HepG2 (cell line): ENCODE results near the gene SLC45A2. TPM values are rescaled to one million over a fixed set of nuclear protein-coding genes. Genes with fewer than 3 reads are reported as not detected.

ENCODE experiments used
- ATAC-seq: fragments of 200-7000 bp; cut with Tn5 transposase; 3 replicates; pipeline ENCODE4 v1.9.1; 2020; ENCODE audit warnings: mild to moderate bottlenecking, moderate library complexity
- BruUV-seq: library from RNA; stranded (reverse); fragments of 400-500 nt; replicated peaks from 2 replicates; lab custom pipeline; 2021; lab: Mats Ljungman, UMichigan
- CTCF ChIA-PET: fragments of 300-600 bp; formaldehyde crosslinking; extraction: SDS; loops from one replicate; lab custom pipeline; 2021; ENCODE audit warnings: low total read pairs, inconsistent platforms, low intra/inter-chr PET ratio; lab: Yijun Ruan, JAX
- POLR2A ChIA-PET: fragments of 350-600 bp; sonication (Branson Sonifier 250); formaldehyde crosslinking; loops from one replicate; lab custom pipeline; 2020; ENCODE audit warnings: antibody characterized with exemption, inconsistent platforms; lab: Yijun Ruan, JAX
- DNase-seq: peaks from one replicate; pipeline ENCODE4 v3.0.0-alpha.2; 2015; ENCODE audit warnings: low spot score
- FAIRE-seq: peaks from 3 replicates; lab custom pipeline; 2011; peaks lifted over from hg19 to GRCh38; lab: Jason Lieb, UNC
- H2AFZ ChIP-seq: one replicate; pipeline ENCODE4 v1.6.1; 2011; ENCODE audit warnings: low read length, inconsistent platforms
- H3K27ac ChIP-seq: fragments of 300-600 bp; 3 replicates; pipeline ENCODE4 v1.8.0; 2011; ENCODE audit warnings: mixed run types, mild to moderate bottlenecking, mixed read lengths, low read length, inconsistent platforms; ENCODE audit not compliant: insufficient read depth; ENCODE audit errors: extremely low read length
- H3K27me3 ChIP-seq, 2 experiments: fragments of 200-600 bp in 1 of 2; 2 replicates in 1 of 2; 3 replicates in 1 of 2; pipeline versions ENCODE4 v1.6.0 to v1.8.0; 2011; ENCODE audit warnings: low read length in 2 of 2, mild to moderate bottlenecking in 2 of 2, moderate library complexity in 2 of 2, inconsistent platforms in 1 of 2; ENCODE audit not compliant: insufficient read depth in 2 of 2, control insufficient read depth in 1 of 2
- H3K36me3 ChIP-seq, 2 experiments: fragments of 200-600 bp in 1 of 2; replicated peaks in 1 of 2; 2 replicates in 1 of 2; 3 replicates in 1 of 2; pipeline versions ENCODE4 v1.5.1 to v1.8.0; 2011; ENCODE audit warnings: low read length in 2 of 2, inconsistent platforms in 1 of 2; ENCODE audit not compliant: insufficient read depth in 2 of 2, control insufficient read depth in 1 of 2
- H3K4me1 ChIP-seq: 2 replicates; pipeline ENCODE4 v1.5.1; 2012; ENCODE audit warnings: low read length, inconsistent platforms; ENCODE audit not compliant: insufficient read depth
- H3K4me2 ChIP-seq: 2 replicates; pipeline ENCODE4 v1.6.0; 2011; ENCODE audit warnings: low read depth, low read length, inconsistent platforms
- H3K4me3 ChIP-seq, 3 experiments: fragments of 200-600 bp in 1 of 3; sonication (generic), shearing (Covaris generic) in 1 of 3; replicated peaks in 1 of 3; 2 replicates each; pipeline ENCODE4 v1.5.1; 2011 to 2016; ENCODE audit warnings: low read length in 3 of 3, inconsistent platforms in 2 of 3, low read depth in 2 of 3, mild to moderate bottlenecking in 2 of 3, control low read depth in 1 of 3, mixed read lengths in 1 of 3; ENCODE audit not compliant: insufficient read depth in 1 of 3
- H3K79me2 ChIP-seq: one replicate; pipeline ENCODE4 v1.6.1; 2011; ENCODE audit warnings: low read length, inconsistent platforms; ENCODE audit not compliant: insufficient read depth
- H3K9ac ChIP-seq: 2 replicates; pipeline ENCODE4 v1.6.0; 2011; ENCODE audit warnings: mild to moderate bottlenecking, low read depth, low read length, inconsistent platforms; ENCODE audit not compliant: insufficient read depth
- H3K9me3 ChIP-seq: 2 replicates; pipeline ENCODE4 v1.5.1; 2012; ENCODE audit warnings: mild to moderate bottlenecking, low read length
- H4K20me1 ChIP-seq: 2 replicates; pipeline ENCODE4 v1.6.0; 2011; ENCODE audit warnings: inconsistent platforms, mild to moderate bottlenecking, low read length, moderate library complexity; ENCODE audit not compliant: insufficient read depth
- AKAP8 ChIP-seq: sonication (generic); formaldehyde crosslinking; IDR thresholded peaks from 2 replicates; pipeline ENCODE4 v1.5.1; 2020; ENCODE audit warnings: mild to moderate bottlenecking, missing genetic modification reagents
- BCL6 ChIP-seq: IDR thresholded peaks from 2 replicates; pipeline ENCODE4 v1.6.1; 2016; ENCODE audit warnings: missing genetic modification reagents, missing compliant biosample characterization
- EP300 ChIP-seq, 3 experiments: sonication (generic) in 1 of 3; formaldehyde crosslinking in 1 of 3; IDR thresholded peaks; 2 replicates each; pipeline versions ENCODE4 v1.5.1 to v1.6.1; 2011 to 2020; ENCODE audit warnings: low read depth in 2 of 3, low read length in 2 of 3, borderline replicate concordance in 1 of 3, improper control_type of control experiment in 1 of 3, mild to moderate bottlenecking in 1 of 3, missing genetic modification reagents in 1 of 3, moderate library complexity in 1 of 3
- FOXK2 ChIP-seq: fragments of 450-650 bp; IDR thresholded peaks from 2 replicates; pipeline ENCODE4 v1.6.1; 2016
- MYNN ChIP-seq: sonication (generic); formaldehyde crosslinking; IDR thresholded peaks from 2 replicates; pipeline ENCODE4 v1.4.0; 2020; ENCODE audit warnings: mild to moderate bottlenecking, low read depth, missing genetic modification reagents
- PAX8 ChIP-seq: sonication (generic); formaldehyde crosslinking; IDR thresholded peaks from 2 replicates; pipeline ENCODE4 v1.8.0; 2022; ENCODE audit warnings: mild to moderate bottlenecking, missing genetic modification reagents, borderline replicate concordance
- RBAK ChIP-seq: sonication (generic); formaldehyde crosslinking; IDR thresholded peaks from 2 replicates; pipeline ENCODE4 v1.5.1; 2020; ENCODE audit warnings: mild to moderate bottlenecking, missing genetic modification reagents
- SRSF4 ChIP-seq: fragments of 200-400 bp; formaldehyde crosslinking; IDR thresholded peaks from one replicate; pipeline ENCODE4 v1.6.1; 2018; ENCODE audit warnings: mild to moderate bottlenecking, low read depth, low read length, moderate library complexity; ENCODE audit not compliant: poor library complexity, severe bottlenecking
- TBL1XR1 ChIP-seq: fragments of 150-350 bp; IDR thresholded peaks from 2 replicates; pipeline ENCODE4 v1.6.1; 2014; ENCODE audit warnings: borderline replicate concordance, low read length; ENCODE audit not compliant: partially characterized antibody
- ZKSCAN8 ChIP-seq: IDR thresholded peaks from 2 replicates; pipeline ENCODE4 v1.6.1; 2016; ENCODE audit warnings: borderline replicate concordance, missing genetic modification reagents, missing compliant biosample characterization
- ZNF138 ChIP-seq: sonication (generic); formaldehyde crosslinking; IDR thresholded peaks from 2 replicates; pipeline ENCODE4 v1.5.0; 2020; ENCODE audit warnings: mild to moderate bottlenecking, low read depth, missing genetic modification reagents
- ZNF281 ChIP-seq: sonication (generic); formaldehyde crosslinking; IDR thresholded peaks from 2 replicates; pipeline ENCODE4 v1.4.0; 2020; ENCODE audit warnings: missing genetic modification reagents, borderline replicate concordance
- ZNF781 ChIP-seq: sonication (generic); formaldehyde crosslinking; IDR thresholded peaks from 2 replicates; pipeline ENCODE4 v1.5.1; 2020; ENCODE audit warnings: borderline replicate concordance, mild to moderate bottlenecking, missing genetic modification reagents; ENCODE audit errors: not compliant biosample characterization
- in situ Hi-C: cut with HindIII; loops from 2 replicates; pipeline ENCODE4 v1.10.0; 2017; ENCODE audit warnings: low pct_unique_long_range_greater_than_20kb; ENCODE audit not compliant: extremely low pct_ligation_motif_present
- intact Hi-C: fragments of 100-400 bp; cut with micrococcal nuclease; formaldehyde crosslinking; loops from one replicate; pipeline ENCODE4 v1.10.0; 2022; ENCODE audit not compliant: unreplicated experiment
- polyA plus RNA-seq, 8 experiments: library from polyadenylated mRNA; depleted of rRNA in 3 of 8; stranded (reverse) in 7 of 8; unstranded in 1 of 8; fragments of >200 nt; fragmentation: Illumina TruSeq in 4 of 8; extraction: Trizol in 4 of 8; gene quantifications; 2 replicates each; pipeline versions ENCODE4 v1.2.1 to v1.2.3, GENCODE V29; 2011 to 2016; ENCODE audit warnings: low read depth in 4 of 8, missing spikeins in 1 of 8, mixed read lengths in 1 of 8; ENCODE audit not compliant: insufficient read depth in 1 of 8
- total RNA-seq, 5 experiments: library from RNA; depleted of rRNA; stranded (reverse); fragments of >200 nt; fragmentation: Illumina TruSeq; extraction: Trizol; gene quantifications; 2 replicates each; pipeline ENCODE4 v1.2.3, GENCODE V29; 2016; ENCODE audit warnings: low read depth in 1 of 5

SLC45A2 gene
- total and polyA plus RNA-seq, 2 of the 13 experiments (the other 11 are each of a cell fraction or from before 2014, with no cell fraction given), result 0.22 to 0.24 TPM

DNA sequence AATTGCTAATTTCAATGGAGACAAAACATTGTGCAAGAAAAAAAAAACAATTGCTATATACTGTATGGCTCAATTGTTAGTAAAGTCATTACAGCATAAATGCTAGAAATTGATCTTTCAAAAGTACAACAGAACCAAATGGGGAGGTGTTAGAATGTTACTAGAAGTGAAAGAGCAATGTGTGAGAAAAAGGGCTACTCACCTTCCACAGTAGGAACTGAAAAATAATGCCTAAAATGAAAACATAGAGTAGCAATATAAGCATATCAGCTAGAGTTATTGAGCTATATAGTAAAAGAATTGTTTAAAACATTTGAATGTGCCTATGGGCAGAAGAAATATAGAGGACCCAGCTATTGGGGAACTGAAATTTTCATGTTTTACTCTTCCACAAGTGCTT lies 59.2 kb downstream of the SLC45A2 start:
- ChIA-PET POLR2A (no interaction called here), CTCF (no interaction called here)
- Histone ChIP-seq H3K27me3 (no peaks in the 10 kb centered on the region; a peak in 1 of 5 replicates), H2AFZ (no peak overlapping the region), H3K4me2 (no peak overlapping the region), H3K36me3 (no peaks in the 10 kb centered on the region), H3K27ac (no peak overlapping the region), H3K4me3 (no peak overlapping the region), H3K9me3 (no peaks in the 10 kb centered on the region), H3K9ac (no peak overlapping the region), H3K79me2 (no peaks in the 10 kb centered on the region), H4K20me1 (no peaks in the 10 kb centered on the region), H3K4me1 (no peaks in the 10 kb centered on the region)
- in situ Hi-C loops, result no loop called here
- ATAC-seq (no peak), FAIRE-seq (no peak), DNase-seq (no peak)
- no peak for TF ChIP-seq EP300 (IDR thresholded peaks at IDR 0.05; ENCODE audit: low read depth in 2 of 2, low read length in 2 of 2)
- TF ChIP-seq EP300 (CRISPR knock-in tag; IDR thresholded peaks at IDR 0.05; ENCODE audit: borderline replicate concordance), result no peak
- no peak for TF ChIP-seq BCL6
- no peak for TF ChIP-seq ZKSCAN8 (CRISPR knock-in tag)
- no peak for TF ChIP-seq PAX8 (CRISPR knock-in tag)
- no peak for TF ChIP-seq ZNF281 (CRISPR knock-in tag)
- no peak for TF ChIP-seq MYNN (CRISPR knock-in tag)
- no peak for TF ChIP-seq TBL1XR1
- TF ChIP-seq ZNF781 (CRISPR knock-in tag), result no peak
- no peak for TF ChIP-seq ZNF138 (CRISPR knock-in tag)
- no peak for TF ChIP-seq SRSF4
- TF ChIP-seq RBAK (CRISPR knock-in tag), result no peak
- no peak for TF ChIP-seq AKAP8 (CRISPR knock-in tag)
- TF ChIP-seq FOXK2, result no peak
- BruUV-seq, result no TSS peak
- intact Hi-C loops, result no loop called here
